ENCODE data around the gene IFITM1. TPM values are rescaled to one million over a fixed set of nuclear protein-coding genes. Genes with fewer than 3 reads are reported as not detected.
A peak's percentile ranks its signal among the peaks of the same experiment; 100 is the strongest.

The IFITM1 gene
- total and polyA plus RNA-seq, 9 of the 15 experiments (the other 6 are each of a cell fraction or from before 2014, with no cell fraction given) = 691 to 5,579 (median 974) TPM

- TF ChIP-seq, protein P1, sequence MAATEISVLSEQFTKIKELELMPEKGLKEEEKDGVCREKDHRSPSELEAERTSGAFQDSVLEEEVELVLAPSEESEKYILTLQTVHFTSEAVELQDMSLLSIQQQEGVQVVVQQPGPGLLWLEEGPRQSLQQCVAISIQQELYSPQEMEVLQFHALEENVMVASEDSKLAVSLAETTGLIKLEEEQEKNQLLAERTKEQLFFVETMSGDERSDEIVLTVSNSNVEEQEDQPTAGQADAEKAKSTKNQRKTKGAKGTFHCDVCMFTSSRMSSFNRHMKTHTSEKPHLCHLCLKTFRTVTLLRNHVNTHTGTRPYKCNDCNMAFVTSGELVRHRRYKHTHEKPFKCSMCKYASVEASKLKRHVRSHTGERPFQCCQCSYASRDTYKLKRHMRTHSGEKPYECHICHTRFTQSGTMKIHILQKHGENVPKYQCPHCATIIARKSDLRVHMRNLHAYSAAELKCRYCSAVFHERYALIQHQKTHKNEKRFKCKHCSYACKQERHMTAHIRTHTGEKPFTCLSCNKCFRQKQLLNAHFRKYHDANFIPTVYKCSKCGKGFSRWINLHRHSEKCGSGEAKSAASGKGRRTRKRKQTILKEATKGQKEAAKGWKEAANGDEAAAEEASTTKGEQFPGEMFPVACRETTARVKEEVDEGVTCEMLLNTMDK (IDR thresholded peaks at IDR 0.05; ENCODE audit: borderline replicate concordance, insufficient read depth, low read depth, low read length, poor library complexity, severe bottlenecking) = no peak
- TF ChIP-seq ARID1B (IDR thresholded peaks at IDR 0.05) (no peak), FOSL1 (tag; conservative IDR thresholded peaks at IDR 0.05) (peak; percentile 33; the same call in 1 of the 2 replicates), ZNF583 (CRISPR knock-in tag; IDR thresholded peaks at IDR 0.05) (0 out of 2 replicates have a peak, but pooled peaks have one; percentile 26), PRDM10 (IDR thresholded peaks at IDR 0.05; ENCODE audit: partially characterized antibody) (peak; percentile 87)
Measured at GRCh38 chr11:334264-334994, 20.6 kb downstream of the IFITM1 start (continued).

Data from K562 (cell line).